Left renal cortex interstitium (tissue), 4 donors: ENCODE measurements around the gene PSME4. TPM values are rescaled to one million over a fixed set of nuclear protein-coding genes. Genes with fewer than 3 reads are reported as not detected.
"Not testable (repeated sequence)": the region's sequence is repeated elsewhere in the genome, so short reads cannot be mapped to it uniquely, and the experiment has no call there.

Experiments used
- DNase-seq, 4 donors: peaks; one replicate each; pipeline ENCODE4 v3.0.0-alpha.2; 2013; ENCODE audit warnings: low read depth in 4 of 4, low spot score in 2 of 4, missing footprints in 1 of 4
- polyA plus RNA-seq, 4 donors: library from polyadenylated mRNA; unstranded; fragments of 120-200 nt; gene quantifications; one replicate each; pipeline ENCODE4 v1.2.1, GENCODE V29; 2013; ENCODE audit not compliant: insufficient read length in 4 of 4

Gene PSME4
- polyA plus RNA-seq, 4 donors = 48.9 to 75.3 (median 58.6) TPM

- peak in 1 of 4 donors; percentile 23 for DNase-seq
Observed at GRCh38 chr2:53969285-53969967, 1.4 kb downstream of the PSME4 start.

GRCh38 chr2:53964987-53965687 lies 5.7 kb downstream of the PSME4 start:
- no peak for DNase-seq

GRCh38 chr2:53964257-53964952 lies 6.4 kb downstream of the PSME4 start:
- no peak for DNase-seq

- DNase-seq = peak in 1 of 4 donors; percentile 15
Observed at GRCh38 chr2:53961478-53962216, 9.1 kb downstream of the PSME4 start.

- no peak for DNase-seq
Observed at GRCh38 chr2:53960476-53960875, 10.3 kb downstream of the PSME4 start.

GRCh38 chr2:53958443-53958842 lies 12.3 kb downstream of the PSME4 start:
- no peak for DNase-seq

GRCh38 chr2:53952519-53952918 lies 18.3 kb downstream of the PSME4 start:
- DNase-seq = no peak

- DNase-seq = no peak
Observed at GRCh38 chr2:53949457-53949856, 21.3 kb downstream of the PSME4 start.

- DNase-seq = no peak
Observed at GRCh38 chr2:53945538-53945937, 25.3 kb downstream of the PSME4 start.

- DNase-seq = no peak
Observed at GRCh38 chr2:53944542-53944941, 26.3 kb downstream of the PSME4 start.

GRCh38 chr2:53942280-53942679 lies 28.5 kb downstream of the PSME4 start:
- no peak for DNase-seq

- DNase-seq = no peak
Observed at GRCh38 chr2:53941749-53942148, 29.0 kb downstream of the PSME4 start.

GRCh38 chr2:53939656-53940055 lies 31.1 kb downstream of the PSME4 start:
- DNase-seq = no peak

GRCh38 chr2:53938904-53939303 lies 31.9 kb downstream of the PSME4 start:
- DNase-seq = no peak

- DNase-seq = no peak
Observed at GRCh38 chr2:53933329-53933728, 37.5 kb downstream of the PSME4 start.

- not testable (repeated sequence) for DNase-seq
Observed at GRCh38 chr2:53926321-53926720, 44.5 kb downstream of the PSME4 start.

- no peak for DNase-seq
Observed at GRCh38 chr2:53913721-53914120, 57.1 kb downstream of the PSME4 start.

GRCh38 chr2:53911434-53912189 lies 59.2 kb downstream of the PSME4 start:
- no peak for DNase-seq

- DNase-seq = no peak
Observed at GRCh38 chr2:53907582-53907981, 63.2 kb downstream of the PSME4 start.

GRCh38 chr2:53905396-53905795 lies 65.4 kb downstream of the PSME4 start:
- no peak for DNase-seq
